CD1c-positive myeloid dendritic cell (primary cell): Measurements from ENCODE around the gene RARG.
"Not testable (repeated sequence)": the region's sequence is repeated elsewhere in the genome, so short reads cannot be mapped to it uniquely, and the experiment has no call there.

Experiments
- DNase-seq: peaks from one replicate; pipeline ENCODE4 v3.0.0-alpha.2; 2016; ENCODE audit errors: extremely low spot score

The RARG gene

DNA sequence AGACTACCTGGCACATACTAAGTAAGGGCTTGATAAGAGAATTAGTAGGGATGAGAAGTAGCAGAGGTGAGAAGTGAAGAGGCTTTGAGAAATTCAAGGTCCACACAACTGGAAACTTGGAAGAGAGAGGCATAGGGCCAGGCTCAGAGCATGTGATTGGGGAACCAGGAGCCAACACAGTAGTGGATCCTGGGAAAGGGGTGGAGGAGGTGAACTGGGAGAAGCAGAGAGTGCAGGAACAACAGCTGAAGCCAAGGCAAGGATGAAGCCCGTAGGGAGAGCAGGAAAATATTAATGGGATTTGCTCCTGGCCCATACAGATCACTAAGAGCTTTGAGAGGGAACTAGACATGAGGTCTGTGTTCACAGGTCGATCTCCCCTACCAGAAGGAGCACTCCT, 23.6 kb downstream of the RARG start:
- no peak for DNase-seq

DNA sequence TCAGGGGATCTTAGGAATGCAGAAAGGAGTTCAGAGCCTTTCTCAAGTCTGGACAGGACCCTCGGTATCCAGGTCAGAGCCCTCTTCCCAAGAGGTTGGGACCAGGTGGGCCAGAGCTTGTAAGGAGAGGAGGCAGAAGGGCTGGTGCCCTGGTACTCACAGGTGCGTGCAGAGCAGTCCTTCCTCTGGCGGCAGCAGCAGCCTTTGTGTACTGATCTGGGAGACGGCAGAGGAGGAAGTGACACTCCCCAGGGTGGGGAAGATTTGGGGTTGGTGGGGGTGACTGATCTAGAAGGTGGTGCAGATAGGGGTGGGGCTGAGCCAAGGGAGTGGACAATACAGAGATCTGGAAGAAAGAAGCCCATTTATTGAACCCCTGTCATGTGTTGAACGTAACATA, 25.0 kb downstream of the RARG start, which contains the start of gene ITGB7:
Gene ITGB7, minus strand, starts transcription at position 210 of the 400 bp plus-strand sequence. CDS start 6,808 bp downstream, outside the sequence.
- peak; percentile 64 for DNase-seq

DNA sequence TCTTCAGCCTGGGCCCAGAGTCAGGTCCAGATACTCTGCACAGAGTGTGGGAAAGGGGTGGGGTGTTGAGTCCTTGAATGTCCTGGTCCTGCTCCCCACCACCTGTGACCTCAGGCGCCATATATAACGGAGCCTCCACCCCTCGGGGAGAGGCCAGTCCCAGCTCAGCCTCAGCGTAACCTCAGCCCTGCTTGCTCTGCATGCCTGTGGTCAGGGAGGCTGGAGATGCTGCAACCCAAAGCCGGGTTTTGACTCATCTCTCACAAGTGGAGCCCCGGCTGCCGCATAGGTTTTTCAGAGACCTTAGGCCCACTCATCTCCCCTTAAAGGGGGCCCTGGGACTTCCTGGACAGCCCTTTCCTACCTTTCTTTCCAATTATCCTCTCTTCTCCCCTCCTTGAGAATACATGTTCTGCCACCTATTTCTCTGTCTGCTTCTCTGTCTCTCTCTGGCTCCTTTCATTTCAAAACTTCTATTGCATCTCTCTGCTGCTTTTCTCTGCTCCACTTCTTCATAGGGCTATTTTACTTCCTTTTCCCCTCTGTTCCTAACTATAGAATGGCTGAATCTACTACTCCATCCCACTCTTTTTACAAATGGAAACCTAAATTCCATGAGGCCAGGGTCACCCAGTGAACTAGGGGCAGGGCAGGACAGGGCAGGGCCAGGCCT, 26.1 kb downstream of the RARG start:
- DNase-seq = peak; percentile 65

DNA sequence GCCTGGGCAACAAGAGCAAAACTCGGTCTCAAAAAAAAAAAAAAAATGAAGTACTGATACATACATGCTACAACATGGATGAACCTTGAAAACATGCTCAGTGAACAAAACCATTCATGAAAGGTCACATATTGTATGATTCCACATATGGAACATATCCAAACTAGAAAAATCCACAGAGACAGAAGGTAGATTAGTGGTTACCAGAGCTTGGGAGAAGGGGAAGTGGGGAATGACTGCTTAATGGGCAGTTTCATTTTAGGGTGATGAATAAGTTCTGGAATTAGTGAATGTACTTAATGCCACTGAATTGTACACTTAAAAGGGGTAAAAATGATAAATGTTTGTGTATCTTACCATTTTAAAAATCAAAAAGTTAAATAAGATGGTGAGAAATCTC, 27.7 kb downstream of the RARG start:
- DNase-seq = peak; percentile 45

DNA sequence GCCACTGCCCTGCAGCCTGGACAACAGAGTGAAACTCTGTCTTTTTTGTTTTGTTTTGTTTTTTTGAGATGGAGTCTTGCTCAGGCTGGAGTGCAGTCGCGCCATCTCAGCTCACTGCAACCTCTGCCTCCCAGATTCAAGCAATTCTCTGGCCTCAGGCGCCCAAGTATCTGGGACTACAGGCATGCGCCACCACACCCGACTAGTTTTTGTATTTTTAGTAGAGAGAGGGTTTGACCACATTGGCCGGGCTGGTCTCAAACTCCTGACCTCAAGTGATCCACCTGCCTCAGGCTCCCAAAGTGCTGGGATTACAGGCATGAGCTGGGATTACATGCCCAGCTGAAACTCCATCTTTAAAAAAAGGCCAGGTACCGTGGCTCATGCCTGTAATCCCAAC, 29.7 kb downstream of the RARG start:
- not testable (repeated sequence) for DNase-seq

DNA sequence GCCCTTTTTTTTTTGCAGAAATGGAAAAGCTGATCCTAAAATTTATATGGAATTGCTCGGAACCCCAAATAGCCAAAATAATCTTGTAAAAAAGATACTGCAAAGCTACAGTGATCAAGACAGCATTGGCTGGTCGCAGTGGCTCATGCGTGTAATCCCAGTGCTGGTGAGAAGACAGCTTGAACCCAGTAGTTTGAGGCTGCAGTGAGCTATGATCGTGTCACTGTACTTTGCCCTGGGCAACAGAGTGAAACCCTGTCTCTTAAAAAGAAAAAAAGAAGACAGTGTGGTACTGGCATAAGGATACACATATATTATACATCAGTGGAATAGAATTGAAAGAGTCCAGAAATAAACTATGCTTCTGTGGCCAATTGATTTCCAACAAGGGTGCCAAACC, 30.4 kb downstream of the RARG start:
- DNase-seq = no peak

DNA sequence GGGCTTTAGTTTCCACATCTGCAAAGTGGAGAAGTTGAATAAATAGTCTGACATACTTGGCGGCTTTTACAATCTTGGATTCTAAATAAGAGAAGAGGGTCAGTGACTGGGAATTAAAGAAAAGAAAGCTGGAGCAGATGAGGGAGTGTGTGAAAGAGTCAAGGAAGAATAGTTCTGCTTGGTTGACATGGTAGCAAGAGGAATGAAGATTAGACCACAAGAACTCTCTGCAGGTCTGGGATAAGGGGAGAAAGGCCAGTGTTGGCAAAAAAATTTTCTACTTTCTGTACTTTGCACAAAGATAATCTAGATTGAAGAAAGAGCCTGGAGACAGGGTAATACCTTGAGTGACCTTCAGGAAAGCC, 30.9 kb downstream of the RARG start:
- no peak for DNase-seq

DNA sequence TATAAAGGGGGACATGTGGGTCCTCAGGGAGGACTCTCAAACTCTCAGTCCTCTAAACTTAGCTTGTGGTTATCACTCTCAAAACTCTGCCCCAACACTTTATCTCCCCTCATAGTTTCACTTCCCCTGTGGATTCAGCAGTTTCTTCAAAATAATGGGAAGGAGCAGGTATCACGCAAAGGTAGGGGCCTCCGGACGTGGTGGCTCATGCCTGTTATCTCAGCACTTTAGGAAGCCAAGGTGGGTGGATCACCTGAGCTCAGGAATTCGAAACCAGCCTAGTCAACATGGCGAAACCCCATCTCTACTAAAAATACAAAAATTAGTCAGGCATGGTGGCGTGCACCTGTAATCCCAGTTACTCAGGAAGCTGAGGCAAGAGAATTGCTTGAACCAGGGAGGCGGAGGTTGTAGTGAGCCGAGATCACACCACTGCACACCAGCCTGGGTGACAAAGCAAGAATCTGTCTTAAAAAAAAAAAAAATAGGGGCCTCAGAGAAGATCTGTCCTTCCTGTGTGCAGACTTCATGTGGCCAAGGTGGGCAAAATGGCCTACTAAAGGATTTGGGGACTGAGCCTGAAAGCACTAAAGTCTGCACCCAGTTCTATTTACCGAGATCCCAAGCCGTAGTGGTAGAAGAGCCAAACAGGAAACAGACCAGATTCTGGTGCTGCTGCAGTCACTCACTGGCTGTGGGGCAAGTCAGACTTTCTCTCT, 31.4 kb downstream of the RARG start:
- no peak for DNase-seq

DNA sequence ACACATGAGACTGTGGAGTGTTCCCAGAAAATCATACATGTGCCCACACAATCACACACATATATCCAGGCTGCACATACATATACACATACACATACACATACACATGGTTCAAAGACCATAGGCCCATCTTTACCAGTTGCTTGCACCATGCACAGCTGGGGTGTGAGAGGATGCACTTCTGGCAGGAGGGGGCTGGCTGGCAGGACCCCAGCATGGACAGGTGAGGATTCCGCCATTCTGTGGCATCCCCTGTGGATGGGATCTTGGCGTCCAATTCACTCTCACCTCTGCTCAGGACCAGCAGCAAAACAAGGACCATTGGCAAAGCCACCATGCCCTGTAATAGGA, 31.9 kb downstream of the RARG start:
- DNase-seq = no peak

DNA sequence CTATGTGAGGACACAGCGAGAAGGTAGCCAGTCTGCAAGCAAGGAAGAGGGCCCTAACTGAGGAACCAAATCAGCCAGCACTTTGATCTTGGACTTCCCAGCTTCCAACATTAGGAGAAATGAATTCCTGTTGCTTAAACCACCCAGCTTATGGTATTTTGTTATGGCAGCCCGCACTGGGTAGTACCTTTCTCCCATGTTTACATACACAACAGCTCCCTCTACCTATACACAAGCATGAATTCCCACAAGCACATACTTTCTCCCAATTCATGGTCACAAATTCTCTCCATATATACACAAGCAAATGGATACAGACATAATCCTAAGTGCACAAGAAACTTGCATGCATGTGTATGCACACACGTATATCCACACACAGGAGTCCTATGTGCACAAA, 32.3 kb downstream of the RARG start:
- DNase-seq = no peak

DNA sequence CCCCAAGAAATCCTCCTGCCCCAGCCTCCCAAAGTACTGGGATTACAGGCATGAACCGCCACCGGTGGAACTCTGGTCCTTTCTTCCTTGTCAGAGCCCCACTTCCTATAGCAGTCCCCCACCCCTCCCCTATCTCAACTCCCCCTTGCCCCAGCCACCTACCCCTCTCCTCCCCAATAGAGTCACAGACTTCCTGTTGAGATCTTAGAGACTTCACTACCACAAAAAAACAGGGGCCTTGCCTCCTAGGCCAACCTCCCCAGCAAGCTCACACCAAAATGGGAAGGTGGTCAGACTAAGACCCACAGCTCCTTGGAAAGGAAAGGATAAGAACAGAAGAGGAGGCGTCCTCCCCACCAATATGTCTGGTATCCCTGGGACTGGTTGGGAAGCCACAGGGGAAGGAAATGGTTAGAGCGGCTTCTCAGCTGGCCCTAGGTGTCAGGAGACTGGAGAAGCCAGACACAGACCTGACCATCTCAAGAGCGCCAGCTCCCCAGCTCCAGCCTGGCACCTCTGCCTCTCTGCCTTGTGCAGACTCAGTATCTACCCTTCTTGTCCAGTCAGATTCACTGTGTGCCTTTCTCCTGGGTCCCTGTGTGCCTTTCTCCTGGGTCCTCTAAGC, 33.4 kb downstream of the RARG start:
- no peak for DNase-seq

DNA sequence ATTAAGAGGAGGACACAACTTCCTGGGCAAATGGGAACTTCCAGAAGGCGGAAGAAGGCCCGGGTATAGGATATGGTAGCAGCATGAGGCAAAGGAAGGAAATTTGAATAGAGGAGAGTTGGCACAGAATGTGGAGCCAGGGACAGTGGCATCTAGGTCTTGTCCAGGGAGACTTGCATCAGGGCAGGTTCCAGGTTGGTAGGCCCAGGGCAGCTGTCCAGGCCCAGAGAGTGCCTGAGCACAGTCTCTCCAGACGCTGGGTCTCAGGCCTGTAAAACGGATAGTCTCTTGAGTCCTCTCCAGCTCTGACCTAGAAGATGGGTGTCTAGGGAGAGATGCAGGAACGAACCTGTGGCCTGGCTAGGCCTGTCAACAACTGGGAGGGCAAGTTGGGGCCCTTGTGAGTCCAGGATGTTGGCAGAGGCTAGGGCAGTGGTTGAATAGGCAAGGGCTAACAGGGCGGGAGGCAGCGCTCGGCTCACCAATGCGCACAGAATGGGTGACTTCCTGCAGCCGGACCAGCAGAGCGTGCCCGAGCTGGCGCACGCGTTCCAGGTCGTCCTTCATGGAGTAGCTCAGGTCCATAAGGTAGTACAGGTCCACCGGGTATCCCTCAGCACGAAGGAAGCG, 34.9 kb downstream of the RARG start:
- no peak for DNase-seq

DNA sequence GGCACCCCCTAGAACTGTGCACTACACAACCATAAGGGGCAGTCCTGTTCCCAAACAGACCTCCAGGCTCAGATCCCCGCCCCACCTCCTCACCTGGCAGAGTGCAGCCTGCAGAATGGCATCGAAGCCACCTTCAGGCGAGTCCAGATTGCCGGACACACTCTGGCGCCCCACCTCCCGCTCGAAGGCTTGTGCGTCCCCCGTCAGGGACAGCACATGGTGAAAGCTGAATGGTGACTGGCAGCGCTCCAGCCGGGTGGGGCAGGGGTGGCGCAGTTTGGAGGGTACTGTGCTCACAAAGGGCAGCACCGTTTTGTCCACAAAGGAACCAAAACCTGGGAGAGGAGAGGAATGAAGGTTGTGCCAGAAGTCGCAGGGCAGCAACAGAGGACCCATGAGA, 35.5 kb downstream of the RARG start:
- no peak for DNase-seq

DNA sequence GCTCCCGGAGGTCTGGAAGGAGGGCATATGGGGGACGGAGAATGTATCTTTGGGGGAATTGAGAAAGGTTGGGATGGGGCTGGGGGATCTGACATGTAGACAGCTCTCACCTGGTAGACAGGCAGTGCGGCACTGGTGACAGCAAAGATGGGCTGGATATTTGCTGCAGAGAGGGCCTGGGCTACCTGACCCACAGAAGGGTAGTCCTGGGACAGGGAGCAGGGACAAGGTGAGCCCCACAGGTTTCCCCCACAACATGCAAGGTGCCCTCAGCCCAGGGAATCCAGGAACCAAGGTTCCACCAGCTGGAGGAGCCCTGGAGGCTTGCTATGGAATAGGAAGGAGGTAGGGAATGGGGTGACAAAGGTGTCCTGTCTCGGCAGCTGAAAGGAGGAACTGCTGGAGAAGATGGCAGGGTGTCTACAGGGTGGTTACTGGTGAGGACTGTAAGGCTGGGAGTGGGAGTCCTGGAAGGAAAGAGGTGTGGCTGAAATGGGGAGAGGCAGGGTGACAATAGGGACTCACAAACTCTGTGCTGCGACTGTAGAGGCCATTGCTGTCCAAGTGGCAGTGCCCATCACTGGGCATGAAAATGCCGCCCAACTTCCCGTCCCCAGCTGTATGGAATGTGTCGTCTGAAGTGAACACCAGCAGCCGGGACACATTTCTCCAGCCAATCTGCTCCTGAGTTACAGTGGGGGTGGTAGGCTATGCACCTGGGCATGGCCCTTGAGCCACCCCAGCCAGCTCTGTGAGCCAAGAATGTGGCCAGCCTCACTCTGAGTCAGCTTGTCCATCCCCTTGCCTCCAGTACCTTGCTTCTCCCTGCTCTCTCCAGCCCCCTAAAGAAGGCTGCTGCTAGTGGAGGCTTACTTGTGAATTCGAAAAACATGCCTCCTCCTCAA, 36.2 kb downstream of the RARG start:
- no peak for DNase-seq

DNA sequence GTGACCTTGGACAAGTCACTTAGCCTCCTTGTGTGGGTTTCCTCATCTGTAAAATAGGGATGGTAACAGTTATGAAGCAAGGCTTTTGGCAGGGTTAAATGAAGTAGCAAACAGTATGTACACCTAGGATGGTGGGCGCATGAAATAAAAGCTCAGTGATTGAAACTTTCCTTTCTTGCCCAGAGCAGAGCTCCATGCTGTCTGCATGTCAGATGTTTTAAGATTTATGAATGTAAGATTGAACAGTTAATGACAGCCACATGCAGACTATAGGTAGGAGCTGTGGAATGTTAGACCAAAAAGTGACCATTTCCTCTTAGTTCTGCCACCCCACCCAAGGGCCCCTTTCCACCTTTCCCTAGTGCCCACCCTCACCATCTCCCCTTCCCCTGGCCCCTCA, 37.0 kb downstream of the RARG start:
- no peak for DNase-seq

DNA sequence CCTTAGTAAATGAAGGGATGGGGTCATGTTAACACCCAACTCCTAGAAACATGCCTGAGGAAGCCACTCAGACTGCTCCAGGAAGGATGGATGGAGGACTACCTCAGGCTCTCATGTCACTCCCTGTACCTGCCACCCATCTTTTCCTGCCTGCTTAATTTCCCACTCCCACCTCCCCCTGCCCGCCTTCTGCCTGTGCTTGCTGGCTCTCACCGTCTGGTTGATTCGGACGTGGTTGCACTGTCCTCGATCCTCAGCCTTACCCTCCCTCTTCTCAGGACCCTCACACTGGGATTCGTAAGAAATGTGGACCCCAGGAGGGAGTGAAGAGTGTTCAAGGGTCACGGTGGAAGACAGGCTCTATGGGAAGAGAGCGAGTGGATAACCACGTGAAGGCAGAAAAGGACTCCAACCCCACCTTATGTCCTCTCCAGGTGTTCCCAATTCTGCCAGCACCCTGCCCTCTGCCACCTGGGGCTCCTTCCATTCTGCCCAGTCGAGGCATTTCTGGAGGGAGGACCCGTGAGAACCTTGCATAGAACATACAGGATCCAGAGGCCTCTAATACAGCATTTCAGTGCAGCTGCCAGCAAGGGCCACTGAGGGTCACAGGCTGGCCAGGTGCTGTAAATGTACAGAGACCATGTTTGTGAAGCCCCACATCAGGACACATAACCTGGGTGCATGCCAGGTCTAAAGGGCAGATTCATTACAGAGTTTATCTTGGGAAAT, 37.9 kb downstream of the RARG start:
- no peak for DNase-seq

DNA sequence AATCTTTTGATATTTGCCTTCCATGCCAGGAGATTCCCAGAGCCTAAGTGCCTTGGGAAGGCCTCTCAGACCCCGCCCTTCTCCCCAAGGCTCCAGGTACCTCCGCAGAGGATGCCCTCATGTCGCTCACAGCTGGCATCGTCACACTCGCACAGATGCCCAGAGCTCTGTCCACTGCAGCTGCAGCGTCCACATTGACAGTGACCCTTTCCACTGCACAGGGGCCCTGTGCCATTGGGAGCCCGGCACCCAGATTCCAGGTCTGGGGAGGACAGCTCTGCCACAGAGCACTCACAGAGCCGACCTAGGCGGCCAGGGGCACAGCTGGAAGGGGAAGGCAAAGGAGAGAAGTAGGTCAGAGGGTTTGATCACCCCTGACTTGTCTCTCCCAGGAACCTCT, 39.0 kb downstream of the RARG start:
- no peak for DNase-seq

DNA sequence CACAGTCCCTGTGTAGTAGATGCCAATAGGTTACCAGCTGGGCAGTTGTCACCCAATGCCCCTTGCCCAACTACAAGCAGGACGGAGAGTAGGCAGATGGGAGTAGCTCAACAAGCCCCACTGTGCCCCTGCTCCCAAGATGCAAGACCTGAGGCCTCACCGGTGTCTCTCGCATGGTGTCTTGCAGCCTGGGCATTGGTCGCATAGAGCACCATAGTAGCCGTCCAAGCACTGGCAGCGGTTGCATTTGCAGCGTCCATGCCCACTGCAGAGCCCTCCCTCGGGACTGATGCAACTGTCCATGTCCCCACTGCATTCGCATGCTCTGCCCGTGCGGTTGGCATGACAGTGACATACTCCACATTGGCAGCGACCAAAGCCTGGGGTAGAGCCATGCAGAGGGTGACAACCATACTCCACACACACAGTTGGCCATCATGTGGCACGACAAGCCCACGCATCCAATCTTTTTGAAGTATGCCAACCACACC, 39.4 kb downstream of the RARG start:
- no peak for DNase-seq

DNA sequence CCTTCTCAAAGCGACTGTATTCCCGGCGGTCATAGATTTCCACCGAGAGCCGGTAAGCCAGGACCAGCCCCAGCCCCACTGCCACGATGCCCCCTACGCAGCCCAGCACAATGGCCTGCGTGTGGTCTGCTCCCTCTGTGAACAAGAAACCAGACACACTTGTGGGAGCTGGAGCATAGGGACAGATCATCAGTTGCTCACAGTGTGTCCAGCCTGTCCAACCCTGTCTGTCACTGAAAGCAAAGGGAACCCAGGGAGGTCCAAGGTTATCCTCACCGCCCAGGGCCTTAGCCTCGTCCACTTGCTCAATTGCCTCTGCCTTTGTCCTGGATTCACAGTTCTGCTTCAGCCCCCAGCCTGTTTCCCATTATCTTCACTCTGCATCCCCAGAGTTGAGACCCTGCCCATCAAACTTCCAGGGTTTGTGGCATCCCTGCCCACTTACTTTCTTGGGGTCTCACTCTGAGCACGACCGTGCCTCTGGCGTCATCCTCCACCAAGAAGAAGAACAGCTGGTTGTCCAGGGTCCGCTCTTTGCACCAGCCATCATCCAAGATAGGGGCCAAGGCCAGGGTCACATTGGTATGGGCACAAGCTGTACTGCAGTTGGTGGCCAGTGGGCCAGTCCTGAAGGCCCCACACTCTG, 40.0 kb downstream of the RARG start:
- DNase-seq = no peak

DNA sequence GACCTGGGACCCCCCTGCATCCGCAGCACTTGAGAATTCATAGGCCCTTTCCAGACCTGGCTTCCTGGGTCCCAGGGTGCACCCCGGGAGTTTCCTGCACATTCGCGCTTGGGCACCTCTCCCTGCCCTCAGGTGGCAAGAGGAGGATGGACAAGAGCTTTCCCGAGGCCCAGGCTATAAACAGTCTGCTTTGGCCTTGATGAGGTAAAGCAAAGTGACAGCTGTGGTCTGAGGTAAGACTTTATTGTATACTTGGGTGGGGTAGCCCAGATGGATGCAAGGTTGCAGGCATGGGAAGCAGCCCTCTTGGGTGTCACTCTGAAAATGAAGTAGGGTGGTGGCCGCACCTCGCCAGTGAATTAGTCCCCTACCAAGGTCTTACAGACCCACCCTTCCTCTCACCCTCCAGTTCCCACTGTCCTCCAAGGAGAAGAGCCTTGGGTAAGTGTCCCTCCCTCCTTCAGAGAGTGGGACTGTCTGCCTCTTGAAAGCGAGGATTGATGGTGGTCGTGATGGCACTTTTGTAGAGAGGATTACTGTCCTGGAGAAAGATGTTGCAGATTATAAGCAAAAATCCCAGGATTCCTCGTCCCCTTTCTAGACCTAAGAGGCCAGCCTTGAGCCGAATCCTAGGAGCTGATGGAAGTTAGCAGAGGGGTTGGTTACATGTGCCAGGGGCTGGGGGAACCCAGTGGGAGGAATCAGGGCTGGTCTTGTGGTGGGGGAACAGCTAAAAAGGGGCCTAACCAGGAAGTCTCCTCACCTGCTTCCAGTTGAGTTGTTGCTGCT, 40.7 kb downstream of the RARG start:
- no peak for DNase-seq
